Cardiac septum (tissue), 1 donor: ENCODE measurements around the gene SDR42E1. TPM values are rescaled to one million over a fixed set of nuclear protein-coding genes. Genes with fewer than 3 reads are reported as not detected.

Experiments
- DNase-seq: peaks from one replicate; pipeline ENCODE4 v3.0.0-alpha.2; 2020; ENCODE audit warnings: low spot score
- intact Hi-C: fragments of 100-400 bp; cut with DNase I; formaldehyde crosslinking; loops from one replicate; pipeline ENCODE4 v1.14.0; 2022
- total RNA-seq: library from RNA; stranded (reverse); fragmentation: NEBNext Ultra II Directional; extraction: Animal tissue kit (Norgen Biotek cat#: 25700); gene quantifications from one replicate; pipeline ENCODE4 v1.2.1, GENCODE V29; 2021
- donor health status: DM: no; HTN: no; CAD: no.

The SDR42E1 gene
- total RNA-seq, 1 donor from 2014 or later = 0.22 TPM

DNA sequence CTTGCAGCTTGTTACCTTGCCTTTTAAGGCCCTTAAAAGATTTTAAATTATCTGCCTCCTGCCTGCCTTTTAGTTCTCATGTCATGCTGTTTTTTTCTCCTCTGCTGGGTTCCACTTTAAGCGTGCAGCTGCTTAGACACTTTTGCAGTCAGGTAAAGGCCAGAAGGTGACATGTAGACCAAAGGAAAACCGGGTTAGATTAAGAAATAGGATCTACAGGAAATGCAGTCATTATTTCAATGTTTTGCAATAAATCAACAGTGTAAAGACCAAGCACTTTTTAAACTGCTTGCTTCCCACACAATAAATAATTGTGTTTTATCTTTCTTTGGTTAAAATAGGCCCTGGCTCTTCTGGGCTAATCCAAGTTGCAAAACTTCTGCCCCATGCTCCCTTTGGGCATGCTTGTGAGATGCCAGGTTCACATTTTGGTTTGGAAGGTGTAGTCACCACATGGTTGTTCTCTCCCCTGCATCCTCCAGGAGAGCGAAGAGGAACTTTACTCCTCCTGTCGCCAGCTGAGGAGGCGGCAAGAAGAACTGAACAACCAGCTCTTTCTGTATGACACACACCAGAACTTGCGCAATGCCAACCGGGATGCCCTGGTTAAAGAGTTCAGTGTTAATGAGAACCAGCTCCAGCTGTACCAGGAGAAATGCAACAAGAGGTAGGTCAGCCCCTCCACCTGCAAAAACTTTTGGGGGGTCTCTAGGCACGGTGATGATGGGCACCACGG lies 54.9 kb downstream of the SDR42E1 start:
- intact Hi-C loops = no loop called here
- no peak for DNase-seq

DNA sequence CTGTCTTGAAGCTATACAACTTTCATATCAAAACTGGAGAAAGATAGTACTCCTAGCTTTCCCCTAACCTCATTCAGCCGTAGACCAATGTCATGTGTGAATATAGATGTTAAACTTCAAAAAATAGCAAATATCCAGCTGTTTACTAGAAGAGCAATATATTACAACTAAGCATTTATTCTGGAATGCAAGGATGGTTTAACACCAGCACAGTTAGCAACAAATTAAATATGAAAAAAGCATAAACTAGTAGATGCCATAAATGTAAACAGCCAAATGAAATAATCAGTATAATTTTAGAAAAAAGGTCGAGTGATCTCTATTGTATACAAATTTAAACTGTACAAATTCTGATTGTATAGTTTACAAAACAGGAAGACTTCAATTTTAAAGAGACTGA lies 59.7 kb downstream of the SDR42E1 start:
- no peak for DNase-seq
- intact Hi-C loops = no loop called here

DNA sequence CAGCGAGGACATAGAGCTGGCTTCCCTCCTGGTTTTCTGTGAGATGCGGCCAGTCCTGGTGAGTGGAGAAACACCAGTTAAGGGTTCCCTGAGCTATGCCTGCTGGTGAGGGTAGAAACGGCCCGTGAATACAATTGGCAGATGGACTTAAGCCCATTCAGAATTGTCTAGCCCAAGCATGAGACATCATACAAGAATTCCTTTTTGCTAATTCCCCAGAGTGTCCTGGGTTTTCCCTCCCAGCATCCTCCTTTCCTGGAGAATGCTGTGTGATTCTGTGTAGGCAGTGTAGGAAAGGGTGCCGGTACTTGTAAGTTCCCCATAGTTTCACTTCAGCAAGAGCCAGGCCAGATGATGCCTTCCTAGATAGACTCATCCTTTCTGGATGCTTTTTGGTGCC lies 65.1 kb downstream of the SDR42E1 start:
- intact Hi-C loops = no loop called here
- no peak for DNase-seq

DNA sequence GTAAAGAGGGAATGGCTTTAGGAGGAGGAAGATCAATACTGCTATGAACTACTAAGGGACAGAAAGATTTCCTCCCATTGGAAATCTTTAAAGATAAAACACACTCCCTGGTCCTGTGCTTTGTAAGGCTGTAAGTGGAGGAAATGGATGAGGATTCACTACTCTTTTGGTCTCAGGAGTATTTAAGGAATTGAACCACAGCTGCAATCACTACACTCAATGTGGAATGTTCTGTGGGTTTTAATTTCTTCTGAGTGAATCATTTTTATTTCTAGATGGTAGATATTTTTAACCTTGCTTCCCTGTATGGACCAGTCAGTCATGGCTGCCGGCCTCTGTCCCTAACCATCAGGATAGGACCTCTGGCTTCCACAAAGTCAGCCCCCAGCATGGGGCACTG lies 65.6 kb downstream of the SDR42E1 start:
- intact Hi-C loops = no loop called here
- no peak for DNase-seq

DNA sequence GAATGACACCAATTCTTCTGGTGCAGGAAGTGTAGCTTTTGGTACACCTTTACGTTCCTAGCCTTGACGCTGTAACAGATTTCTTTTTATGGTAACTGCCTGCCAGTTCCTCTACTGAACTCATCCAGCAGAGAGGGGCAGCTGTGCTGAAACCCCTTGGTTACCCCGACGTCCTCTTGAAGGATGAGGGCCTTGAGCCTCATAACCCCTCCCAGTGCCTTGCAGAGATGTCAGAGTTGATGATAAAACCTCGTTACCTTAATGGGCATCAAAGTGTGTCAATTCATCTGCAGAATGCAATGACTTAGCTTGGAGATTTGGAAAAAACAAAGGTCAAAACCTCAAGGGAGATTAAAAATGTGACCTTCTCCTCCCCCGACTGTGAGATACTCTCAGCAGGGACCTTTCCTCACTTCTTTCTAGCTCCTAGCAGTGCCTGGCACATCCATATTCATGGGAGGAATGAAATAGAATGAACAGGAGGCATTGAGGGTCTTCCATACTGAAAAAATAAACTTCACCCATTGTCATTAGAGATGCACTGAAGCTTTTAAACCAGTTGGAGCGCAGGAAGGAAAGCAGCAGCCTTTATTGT lies 69.2 kb downstream of the SDR42E1 start:
- DNase-seq = no peak
- intact Hi-C loops = loop anchor here (5.0 kb wide), 1 partner anchor 285 kb away; no protein-coding TSS in a partner anchor

DNA sequence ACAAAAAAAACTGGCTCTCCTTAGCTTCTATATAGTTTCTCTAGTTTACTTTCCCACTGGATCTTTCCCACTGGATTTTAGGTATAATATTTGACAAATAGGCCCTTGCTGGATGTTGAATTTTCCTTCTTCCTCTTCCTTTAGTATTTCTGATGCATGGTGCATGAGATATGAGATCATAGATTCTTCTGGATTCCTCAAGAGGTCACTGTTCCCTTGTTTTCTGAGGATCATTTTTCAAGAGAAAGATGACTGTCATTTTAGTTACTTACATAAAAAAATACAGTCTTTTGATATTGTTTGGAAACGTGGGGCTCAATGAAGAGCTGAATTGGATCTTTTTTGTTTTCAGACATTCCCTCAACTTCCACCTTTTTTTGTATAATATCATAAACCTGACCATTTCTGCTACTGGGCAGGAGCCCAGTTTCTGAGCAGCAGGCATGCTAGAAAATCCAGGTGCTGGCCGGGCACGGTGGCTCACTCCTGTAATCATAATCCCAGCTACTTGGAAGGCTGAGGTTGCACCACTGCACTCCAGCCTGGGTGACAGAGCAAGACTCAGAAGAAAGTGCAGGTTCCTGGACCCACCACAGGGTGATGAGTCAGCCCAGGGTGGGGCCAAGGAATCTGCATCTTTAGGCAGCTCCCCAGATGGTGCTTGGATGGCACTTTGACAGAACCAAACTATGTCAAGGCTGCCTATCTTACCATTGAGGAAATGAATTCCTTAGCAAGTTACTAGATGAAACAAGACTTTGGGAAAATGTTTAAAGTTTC lies 70.3 kb downstream of the SDR42E1 start:
- DNase-seq = no peak
- intact Hi-C loops = loop anchor here (5.0 kb wide), 1 partner anchor 286 kb away; no protein-coding TSS in a partner anchor

DNA sequence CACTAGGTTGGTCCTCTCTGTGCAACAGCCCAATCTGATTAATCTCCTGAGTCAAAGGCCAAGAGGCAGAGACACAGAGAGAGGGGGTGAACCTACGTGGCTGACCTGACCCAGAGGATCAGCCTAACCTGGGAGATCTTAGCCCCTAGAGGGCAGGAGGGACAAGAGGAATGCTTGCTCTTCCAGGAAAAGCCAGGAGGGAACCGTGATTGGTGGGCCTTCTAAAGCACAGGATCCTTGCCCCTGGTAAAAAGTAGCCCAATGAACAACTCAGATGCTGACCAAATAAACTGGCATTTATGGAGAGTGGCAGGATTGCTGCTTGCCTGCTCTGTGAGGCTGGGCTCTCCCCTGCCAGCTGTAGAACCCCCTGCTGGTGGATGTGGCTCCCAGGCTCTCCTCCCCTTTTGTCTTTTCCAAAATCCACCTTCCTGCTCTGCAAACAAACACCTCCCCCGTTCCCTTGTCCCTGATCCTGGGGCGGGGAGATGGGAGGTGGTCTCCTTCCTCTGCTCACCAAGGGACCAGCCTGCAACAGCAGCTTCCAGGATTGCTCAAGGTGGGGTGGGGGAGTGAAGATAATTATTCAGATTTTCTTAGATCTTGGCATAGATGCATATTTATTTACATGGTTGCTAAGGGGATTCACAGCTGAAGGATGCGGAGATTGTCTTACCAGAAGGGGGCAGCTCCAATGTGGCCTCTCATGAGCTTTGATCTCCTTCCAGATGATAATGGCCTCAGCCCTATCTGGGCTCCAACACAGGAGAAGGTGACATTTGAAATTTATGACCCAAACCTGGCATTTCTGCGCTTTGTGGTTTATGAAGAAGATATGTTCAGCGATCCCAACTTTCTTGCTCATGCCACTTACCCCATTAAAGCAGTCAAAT lies 71.9 kb downstream of the SDR42E1 start:
- intact Hi-C loops = loop anchor here (5.0 kb wide), 1 partner anchor 288 kb away; no protein-coding TSS in a partner anchor
- no peak for DNase-seq

Other genes starting within 250 kb of the SDR42E1 start
- gene PLCG2, start 232.2 kb downstream of the SDR42E1 start, total RNA-seq = 8.5 TPM
- gene HSD17B2, start 23.8 kb upstream of the SDR42E1 start, total RNA-seq = not detected
- gene MPHOSPH6, start 158.8 kb upstream of the SDR42E1 start, total RNA-seq = 10.2 TPM